Endothelial cell of umbilical vein (primary cell): Measurements from ENCODE around the gene GRAMD2B. TPM values are rescaled to one million over a fixed set of nuclear protein-coding genes. Genes with fewer than 3 reads are reported as not detected.

ENCODE experiments used
- BruUV-seq: library from RNA; stranded (reverse); fragments of 400-500 nt; replicated peaks from 2 replicates; lab custom pipeline; 2021; lab: Mats Ljungman, UMichigan
- CTCF ChIA-PET: fragments of 300-600, 350-600 bp; sonication (Branson Sonifier 250); formaldehyde crosslinking; loops from one replicate; lab custom pipeline; 2021; ENCODE audit warnings: antibody characterized with exemption, inconsistent platforms; lab: Charles Lee
- POLR2A ChIA-PET: fragments of 300-600, 350-600 bp; sonication (Branson Sonifier 250); formaldehyde crosslinking; loops from one replicate; lab custom pipeline; 2021; ENCODE audit warnings: antibody characterized with exemption, inconsistent platforms; lab: Charles Lee
- DNase-seq: peaks from one replicate; pipeline ENCODE4 v3.0.0-alpha.2; 2011; ENCODE audit warnings: low read depth, low spot score
- FAIRE-seq: peaks from 2 replicates; lab custom pipeline; 2011; peaks lifted over from hg19 to GRCh38; lab: Jason Lieb, UNC
- H2AFZ ChIP-seq: 2 replicates; pipeline ENCODE4 v1.6.0; 2012; ENCODE audit warnings: low read depth, low read length, control low read depth, inconsistent platforms
- H3K27ac ChIP-seq: 2 replicates; pipeline ENCODE4 v1.5.1; 2011; ENCODE audit warnings: low read depth, mild to moderate bottlenecking, control low read depth, low read length, moderate library complexity; ENCODE audit not compliant: insufficient read depth
- H3K27me3 ChIP-seq, 2 experiments: 2 replicates each; pipeline versions ENCODE4 v1.6.0 to v1.6.1; 2011; ENCODE audit warnings: low read length in 2 of 2, mixed read lengths in 1 of 2; ENCODE audit not compliant: control insufficient read depth in 2 of 2, insufficient read depth in 2 of 2
- H3K36me3 ChIP-seq, 2 experiments: 2 replicates in 1 of 2; 3 replicates in 1 of 2; pipeline ENCODE4 v1.5.1; 2011; ENCODE audit warnings: low read length in 2 of 2, mild to moderate bottlenecking in 1 of 2, moderate library complexity in 1 of 2; ENCODE audit not compliant: control insufficient read depth in 2 of 2, insufficient read depth in 2 of 2; ENCODE audit errors: extremely low read depth in 1 of 2
- H3K4me1 ChIP-seq: 3 replicates; pipeline ENCODE4 v1.5.1; 2011; ENCODE audit warnings: mild to moderate bottlenecking, low read length; ENCODE audit not compliant: control insufficient read depth, insufficient read depth; ENCODE audit errors: extremely low read depth
- H3K4me2 ChIP-seq: 2 replicates; pipeline ENCODE4 v1.6.1; 2011; ENCODE audit warnings: low read length, control low read depth, mixed read lengths; ENCODE audit not compliant: insufficient read depth
- H3K4me3 ChIP-seq, 3 experiments: fragments of 200-600 bp in 1 of 3; sonication (generic), shearing (Covaris generic) in 1 of 3; replicated peaks in 1 of 3; 2 replicates each; pipeline ENCODE4 v1.5.1; 2011 to 2016; ENCODE audit warnings: control low read depth in 3 of 3, low read length in 3 of 3, mild to moderate bottlenecking in 2 of 3, inconsistent platforms in 1 of 3, low read depth in 1 of 3, moderate library complexity in 1 of 3; ENCODE audit not compliant: insufficient read depth in 1 of 3
- H3K79me2 ChIP-seq: 2 replicates; pipeline ENCODE4 v1.6.0; 2012; ENCODE audit warnings: low read length, inconsistent platforms; ENCODE audit not compliant: control insufficient read depth, insufficient read depth
- H3K9ac ChIP-seq: replicated peaks from 2 replicates; pipeline ENCODE3; 2011; ENCODE audit warnings: low read length, control low read depth; ENCODE audit not compliant: insufficient read depth; ENCODE audit errors: extremely low read depth
- H3K9me1 ChIP-seq: replicated peaks from 3 replicates; pipeline ENCODE4 v1.6.0; 2011; ENCODE audit warnings: mild to moderate bottlenecking, low read length; ENCODE audit not compliant: control insufficient read depth, insufficient read depth; ENCODE audit errors: extremely low read depth
- H3K9me3 ChIP-seq: replicated peaks from 2 replicates; pipeline ENCODE4 v1.5.1; 2012; ENCODE audit warnings: low read length, inconsistent platforms; ENCODE audit not compliant: control insufficient read depth, insufficient read depth
- H4K20me1 ChIP-seq: replicated peaks from 2 replicates; pipeline ENCODE3; 2011; ENCODE audit warnings: mild to moderate bottlenecking, low read length; ENCODE audit not compliant: control insufficient read depth, insufficient read depth; ENCODE audit errors: extremely low read depth
- CTCF ChIP-seq, 2 donors: IDR thresholded peaks; 1 replicate in 1 of 2; 2 replicates in 1 of 2; pipeline ENCODE4 v1.5.1; 2011; ENCODE audit warnings: low read length in 2 of 2, mild to moderate bottlenecking in 2 of 2, moderate library complexity in 2 of 2, control low read depth in 1 of 2, inconsistent platforms in 1 of 2, low read depth in 1 of 2; ENCODE audit not compliant: insufficient read depth in 1 of 2; ENCODE audit errors: extremely low read depth in 1 of 2
- EZH2 ChIP-seq: IDR thresholded peaks from 2 replicates; pipeline ENCODE4 v1.6.1; 2012; ENCODE audit warnings: borderline replicate concordance, low read depth, mild to moderate bottlenecking, moderate library complexity, low read length, inconsistent platforms; ENCODE audit not compliant: severe bottlenecking
- FOS ChIP-seq: IDR thresholded peaks from 2 replicates; pipeline ENCODE4 v1.6.1; 2011; ENCODE audit warnings: mild to moderate bottlenecking, low read length, moderate library complexity, borderline replicate concordance; ENCODE audit not compliant: insufficient read depth
- GATA2 ChIP-seq: IDR thresholded peaks from 2 replicates; pipeline ENCODE4 v1.7.0; 2011; ENCODE audit warnings: low read depth, mild to moderate bottlenecking, moderate library complexity, mixed read lengths, low read length; ENCODE audit not compliant: insufficient read length, insufficient read depth
- JUN ChIP-seq: IDR thresholded peaks from 2 replicates; pipeline ENCODE4 v1.6.1; 2011; ENCODE audit warnings: borderline replicate concordance, low read depth; ENCODE audit not compliant: insufficient read length, insufficient read depth
- MYC ChIP-seq: IDR thresholded peaks from one replicate; pipeline ENCODE4 v1.6.1; 2011; ENCODE audit warnings: mild to moderate bottlenecking, low read depth, low read length
- POLR2A ChIP-seq: IDR thresholded peaks from 2 replicates; pipeline ENCODE4 v1.6.1; 2012; ENCODE audit warnings: low read depth, mild to moderate bottlenecking, control low read depth, low read length
- POLR2AphosphoS5 ChIP-seq: IDR thresholded peaks from 2 replicates; pipeline ENCODE4 v1.6.1; 2012; ENCODE audit warnings: low read depth, mild to moderate bottlenecking, control low read depth, low read length, moderate library complexity; ENCODE audit not compliant: insufficient read depth
- dilution Hi-C: fragments of 300-500 bp; cut with MboI; formaldehyde crosslinking; loops from one replicate; pipeline ENCODE4 v1.15.0; 2019; ENCODE audit warnings: low sequenced_read_pairs; ENCODE audit not compliant: extremely low pct_ligation_motif_present
- intact Hi-C: fragments of 100-400 bp; cut with micrococcal nuclease; formaldehyde crosslinking; loops from one replicate; pipeline ENCODE4 v1.10.0; 2022
- polyA plus RNA-seq, 4 experiments: library from polyadenylated mRNA; depleted of rRNA in 3 of 4; stranded (reverse) in 3 of 4; unstranded in 1 of 4; fragments of >200 nt; gene quantifications; 2 replicates each; pipeline versions ENCODE4 v1.2.1 to v1.2.3, GENCODE V29; 2011 to 2012; ENCODE audit warnings: missing spikeins in 1 of 4
- total RNA-seq: library from RNA; stranded (reverse); gene quantifications from 2 replicates; pipeline ENCODE4 v1.2.3, GENCODE V29; 2021
- TF ChIP-seq, protein P1 (sequence below): IDR thresholded peaks from 2 replicates; pipeline ENCODE4 v1.6.1; 2011; ENCODE audit not compliant: insufficient read depth, insufficient read length

Gene GRAMD2B
- total and polyA plus RNA-seq, 2 donors (not counting 3 experiments of a cell fraction or from before 2014, with no cell fraction given) = 2.0 to 5.5 TPM

GRCh38 chr5:126456217-126456820 lies 33.1 kb downstream of the GRAMD2B start:
- Histone ChIP-seq H3K4me3 (no peak overlapping the region), H3K9ac (no peak overlapping the region), H3K9me3 (no peaks in the 10 kb centered on the region), H2AFZ (no peak overlapping the region), H3K36me3 (no peaks in the 10 kb centered on the region), H4K20me1 (no peaks in the 10 kb centered on the region), H3K27me3 (no peaks in the 10 kb centered on the region), H3K79me2 (no peaks in the 10 kb centered on the region), H3K9me1 (no peaks in the 10 kb centered on the region), H3K27ac (no peak overlapping the region), H3K4me2 (no peak overlapping the region), H3K4me1 (peaks cover 11% of the 10 kb centered on the region)
- TF ChIP-seq POLR2AphosphoS5 (no peak), MYC (no peak), POLR2A (no peak), EZH2 (no peak), JUN (no peak), CTCF (IDR thresholded peaks at IDR 0.05; ENCODE audit: extremely low read depth in 1 of 2, insufficient read depth in 1 of 2, low read depth in 1 of 2, low read length in 2 of 2) (no peak), FOS (no peak), GATA2 (no peak)
- TF ChIP-seq, protein P1, sequence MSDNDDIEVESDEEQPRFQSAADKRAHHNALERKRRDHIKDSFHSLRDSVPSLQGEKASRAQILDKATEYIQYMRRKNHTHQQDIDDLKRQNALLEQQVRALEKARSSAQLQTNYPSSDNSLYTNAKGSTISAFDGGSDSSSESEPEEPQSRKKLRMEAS = no peak
- ChIA-PET CTCF (no interaction called here), POLR2A (no interaction called here)
- no peak for FAIRE-seq
- no peak for DNase-seq
- dilution Hi-C loops = no loop called here
- intact Hi-C loops = no loop called here
- BruUV-seq = no TSS peak
